ENCODE measurements around the gene GP2. TPM values are rescaled to one million over a fixed set of nuclear protein-coding genes. Genes with fewer than 3 reads are reported as not detected.

Gene GP2
- polyA plus RNA-seq, 1 donor (not counting 4 experiments of a cell fraction or from before 2014, with no cell fraction given), result not detected

DNA sequence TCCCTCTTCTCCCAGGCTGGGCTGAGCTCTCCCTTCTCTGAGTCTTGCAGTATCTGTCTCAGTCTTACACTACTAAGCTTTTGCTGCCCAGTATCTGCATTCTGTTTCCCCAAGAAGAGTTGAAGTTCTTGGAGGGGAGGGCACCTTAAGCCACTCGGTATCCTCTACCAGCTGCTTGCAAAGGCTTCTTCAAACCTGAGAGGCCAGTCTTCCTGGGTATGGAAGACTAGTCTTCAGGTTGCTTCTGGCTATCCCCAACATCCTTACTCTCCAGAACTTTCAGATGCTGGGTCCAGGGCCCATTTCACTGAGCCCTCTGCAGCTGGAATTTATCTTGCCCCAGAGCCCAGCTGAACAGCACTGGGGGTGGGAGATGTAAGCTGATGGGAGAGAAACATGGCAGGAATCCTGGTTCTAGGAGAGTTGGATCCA is 20.1 kb downstream of the GP2 start:
- H3K4me3 ChIP-seq (ENCODE audit: control insufficient read depth in 2 of 3, extremely low read depth in 1 of 3, insufficient read depth in 2 of 3, low read depth in 1 of 3, low read length in 3 of 3), result no peak overlapping the region
- no peaks in the 10 kb centered on the region for H3K9me3 ChIP-seq (ENCODE audit: control insufficient read depth, low read depth, low read length)
- no peaks in the 10 kb centered on the region for H4K20me1 ChIP-seq (ENCODE audit: control insufficient read depth, extremely low read depth, insufficient read depth, low read length)
- H3K4me2 ChIP-seq (ENCODE audit: control insufficient read depth, extremely low read depth, insufficient read depth, low read depth, low read length), result no peak overlapping the region
- H3K27ac ChIP-seq (ENCODE audit: control insufficient read depth, insufficient read depth, low read length), result no peak overlapping the region
- no peaks in the 10 kb centered on the region for H3K9me1 ChIP-seq (ENCODE audit: control insufficient read depth, extremely low read depth, insufficient read depth, low read length)
- dilution Hi-C loops (cut with MboI; ENCODE audit: extremely low pct_ligation_motif_present, low sequenced_read_pairs), result no loop called here
- no peaks in the 10 kb centered on the region for H3K79me2 ChIP-seq (ENCODE audit: control insufficient read depth, insufficient read depth, low read length)
- H3K36me3 ChIP-seq (ENCODE audit: control insufficient read depth in 2 of 2, extremely low read depth in 1 of 2, insufficient read depth in 2 of 2, low read length in 2 of 2), result no peaks in the 10 kb centered on the region
- H3K27me3 ChIP-seq (ENCODE audit: control insufficient read depth, extremely low read depth, insufficient read depth, low read length), result no peaks in the 10 kb centered on the region
- FAIRE-seq (no peak), DNase-seq (ENCODE audit: low read depth, low spot score) (no peak)
- no peaks in the 10 kb centered on the region for H3K4me1 ChIP-seq (ENCODE audit: control insufficient read depth, extremely low read depth, insufficient read depth, low read length)
- TF ChIP-seq, protein P1, sequence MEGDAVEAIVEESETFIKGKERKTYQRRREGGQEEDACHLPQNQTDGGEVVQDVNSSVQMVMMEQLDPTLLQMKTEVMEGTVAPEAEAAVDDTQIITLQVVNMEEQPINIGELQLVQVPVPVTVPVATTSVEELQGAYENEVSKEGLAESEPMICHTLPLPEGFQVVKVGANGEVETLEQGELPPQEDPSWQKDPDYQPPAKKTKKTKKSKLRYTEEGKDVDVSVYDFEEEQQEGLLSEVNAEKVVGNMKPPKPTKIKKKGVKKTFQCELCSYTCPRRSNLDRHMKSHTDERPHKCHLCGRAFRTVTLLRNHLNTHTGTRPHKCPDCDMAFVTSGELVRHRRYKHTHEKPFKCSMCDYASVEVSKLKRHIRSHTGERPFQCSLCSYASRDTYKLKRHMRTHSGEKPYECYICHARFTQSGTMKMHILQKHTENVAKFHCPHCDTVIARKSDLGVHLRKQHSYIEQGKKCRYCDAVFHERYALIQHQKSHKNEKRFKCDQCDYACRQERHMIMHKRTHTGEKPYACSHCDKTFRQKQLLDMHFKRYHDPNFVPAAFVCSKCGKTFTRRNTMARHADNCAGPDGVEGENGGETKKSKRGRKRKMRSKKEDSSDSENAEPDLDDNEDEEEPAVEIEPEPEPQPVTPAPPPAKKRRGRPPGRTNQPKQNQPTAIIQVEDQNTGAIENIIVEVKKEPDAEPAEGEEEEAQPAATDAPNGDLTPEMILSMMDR (optimal IDR thresholded peaks at IDR 0.05 in 1 of 3, IDR thresholded peaks at IDR 0.05 in 1 of 3, conservative IDR thresholded peaks at IDR 0.05 in 1 of 3; ENCODE audit: extremely low read depth in 1 of 3, insufficient read depth in 2 of 3, low read length in 3 of 3), result no peak
- no peak for TF ChIP-seq EZH2 (IDR thresholded peaks at IDR 0.05; ENCODE audit: low read length)
- no peak overlapping the region for H3K9ac ChIP-seq (ENCODE audit: control insufficient read depth, extremely low read depth, insufficient read depth, low read length)
- no peak overlapping the region for H2AFZ ChIP-seq (ENCODE audit: control insufficient read depth, low read length)

DNA sequence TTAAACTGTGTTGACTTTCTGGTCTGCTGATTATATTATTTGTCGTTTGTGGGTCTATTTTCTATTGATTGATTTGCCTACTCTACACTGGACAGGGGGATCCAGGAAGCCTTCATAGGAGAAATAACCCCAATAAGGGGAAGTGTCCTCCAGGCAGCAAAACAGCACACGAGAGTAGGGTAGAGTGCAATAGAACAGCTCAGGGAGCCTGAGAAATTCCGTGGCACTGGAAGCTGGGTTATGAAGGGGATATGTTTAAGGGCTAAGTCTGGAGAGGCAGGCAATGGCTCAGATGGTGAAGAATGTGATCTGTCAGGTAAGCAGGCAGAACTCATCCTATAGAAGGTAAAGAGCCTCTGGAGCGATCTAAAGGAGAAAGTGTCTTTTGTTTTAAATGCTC is 20.9 kb downstream of the GP2 start:
- dilution Hi-C loops (cut with MboI; ENCODE audit: extremely low pct_ligation_motif_present, low sequenced_read_pairs), result no loop called here
- H4K20me1 ChIP-seq (ENCODE audit: control insufficient read depth, extremely low read depth, insufficient read depth, low read length), result no peaks in the 10 kb centered on the region
- H3K27ac ChIP-seq (ENCODE audit: control insufficient read depth, insufficient read depth, low read length), result no peak overlapping the region
- no peaks in the 10 kb centered on the region for H3K79me2 ChIP-seq (ENCODE audit: control insufficient read depth, insufficient read depth, low read length)
- no peak overlapping the region for H3K4me2 ChIP-seq (ENCODE audit: control insufficient read depth, extremely low read depth, insufficient read depth, low read depth, low read length)
- H3K9me3 ChIP-seq (ENCODE audit: control insufficient read depth, low read depth, low read length), result no peaks in the 10 kb centered on the region
- no peak for TF ChIP-seq EZH2 (IDR thresholded peaks at IDR 0.05; ENCODE audit: low read length)
- TF ChIP-seq, protein P1 (optimal IDR thresholded peaks at IDR 0.05 in 1 of 3, IDR thresholded peaks at IDR 0.05 in 1 of 3, conservative IDR thresholded peaks at IDR 0.05 in 1 of 3; ENCODE audit: extremely low read depth in 1 of 3, insufficient read depth in 2 of 3, low read length in 3 of 3), result no peak
- FAIRE-seq (no peak), DNase-seq (ENCODE audit: low read depth, low spot score) (no peak)
- H3K9me1 ChIP-seq (ENCODE audit: control insufficient read depth, extremely low read depth, insufficient read depth, low read length), result no peaks in the 10 kb centered on the region
- no peak overlapping the region for H2AFZ ChIP-seq (ENCODE audit: control insufficient read depth, low read length)
- H3K36me3 ChIP-seq (ENCODE audit: control insufficient read depth in 2 of 2, extremely low read depth in 1 of 2, insufficient read depth in 2 of 2, low read length in 2 of 2), result no peaks in the 10 kb centered on the region
- no peak overlapping the region for H3K9ac ChIP-seq (ENCODE audit: control insufficient read depth, extremely low read depth, insufficient read depth, low read length)
- H3K27me3 ChIP-seq (ENCODE audit: control insufficient read depth, extremely low read depth, insufficient read depth, low read length), result no peaks in the 10 kb centered on the region
- no peaks in the 10 kb centered on the region for H3K4me1 ChIP-seq (ENCODE audit: control insufficient read depth, extremely low read depth, insufficient read depth, low read length)
- no peak overlapping the region for H3K4me3 ChIP-seq (ENCODE audit: control insufficient read depth in 2 of 3, extremely low read depth in 1 of 3, insufficient read depth in 2 of 3, low read depth in 1 of 3, low read length in 3 of 3)

Data from keratinocyte (primary cell).